ENCODE data around the gene IER5. TPM values are rescaled to one million over a fixed set of nuclear protein-coding genes. Genes with fewer than 3 reads are reported as not detected.

IER5 gene
- total and polyA plus RNA-seq, 9 of the 15 experiments (the other 6 are each of a cell fraction or from before 2014, with no cell fraction given) = 2.4 to 32.1 (median 12.0) TPM

DNA sequence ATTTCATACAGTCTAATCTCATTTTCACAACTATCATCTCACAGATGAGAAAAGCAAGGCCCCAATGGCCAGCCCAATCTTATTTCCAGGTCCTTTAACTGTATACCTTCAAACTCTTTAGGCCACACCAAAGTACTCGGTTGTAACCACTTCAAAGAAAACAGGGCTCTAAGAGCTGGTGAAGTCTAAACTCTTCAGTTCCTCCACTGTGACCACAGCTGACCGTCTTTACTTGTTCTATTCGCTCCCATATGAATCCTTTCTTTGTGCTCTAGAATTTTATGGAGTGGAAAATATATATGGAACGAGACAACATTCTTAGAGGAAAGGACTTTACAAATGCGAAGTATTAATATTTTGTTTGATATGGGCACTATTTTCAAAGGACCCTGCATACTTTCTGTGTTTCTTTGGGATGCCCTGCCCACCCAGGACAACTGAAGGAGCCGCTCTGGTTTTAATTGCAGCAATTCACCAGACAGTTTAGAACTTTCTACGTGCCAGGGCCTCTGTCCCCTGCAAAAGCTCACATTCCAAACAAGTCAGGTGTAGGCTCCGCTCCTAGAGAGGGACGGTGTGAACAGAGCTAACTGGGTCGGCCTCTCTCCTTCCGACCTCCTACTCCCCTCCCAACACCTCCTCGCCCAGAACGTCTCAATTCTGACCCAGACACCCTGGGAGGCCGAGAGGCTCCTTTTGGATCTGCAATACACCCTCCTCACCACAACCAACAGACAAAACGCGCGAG, 15.7 kb downstream of the IER5 start (continued):
- TF ChIP-seq, protein P1, sequence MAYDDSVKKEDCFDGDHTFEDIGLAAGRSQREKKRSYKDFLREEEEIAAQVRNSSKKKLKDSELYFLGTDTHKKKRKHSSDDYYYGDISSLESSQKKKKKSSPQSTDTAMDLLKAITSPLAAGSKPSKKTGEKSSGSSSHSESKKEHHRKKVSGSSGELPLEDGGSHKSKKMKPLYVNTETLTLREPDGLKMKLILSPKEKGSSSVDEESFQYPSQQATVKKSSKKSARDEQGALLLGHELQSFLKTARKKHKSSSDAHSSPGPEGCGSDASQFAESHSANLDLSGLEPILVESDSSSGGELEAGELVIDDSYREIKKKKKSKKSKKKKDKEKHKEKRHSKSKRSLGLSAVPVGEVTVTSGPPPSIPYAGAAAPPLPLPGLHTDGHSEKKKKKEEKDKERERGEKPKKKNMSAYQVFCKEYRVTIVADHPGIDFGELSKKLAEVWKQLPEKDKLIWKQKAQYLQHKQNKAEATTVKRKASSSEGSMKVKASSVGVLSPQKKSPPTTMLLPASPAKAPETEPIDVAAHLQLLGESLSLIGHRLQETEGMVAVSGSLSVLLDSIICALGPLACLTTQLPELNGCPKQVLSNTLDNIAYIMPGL (CRISPR knock-in tag; IDR thresholded peaks at IDR 0.05) = no peak
- no peak for TF ChIP-seq NFE2 (IDR thresholded peaks at IDR 0.05; ENCODE audit: low read depth)
- TF ChIP-seq PTBP1 (IDR thresholded peaks at IDR 0.05; ENCODE audit: low read depth, low read length) = 0 out of 2 replicates have a peak, but pooled peaks have one; percentile 20
- 0 out of 2 replicates have a peak, but pooled peaks have one; percentile 21 for TF ChIP-seq KAT7 (CRISPR knock-in tag; IDR thresholded peaks at IDR 0.05; ENCODE audit: borderline replicate concordance)
- no peak for TF ChIP-seq CREM (IDR thresholded peaks at IDR 0.05; ENCODE audit: low read depth)
- no peak for TF ChIP-seq MTF1 (CRISPR knock-in tag; IDR thresholded peaks at IDR 0.05; ENCODE audit: borderline replicate concordance)
- TF ChIP-seq, protein P2, sequence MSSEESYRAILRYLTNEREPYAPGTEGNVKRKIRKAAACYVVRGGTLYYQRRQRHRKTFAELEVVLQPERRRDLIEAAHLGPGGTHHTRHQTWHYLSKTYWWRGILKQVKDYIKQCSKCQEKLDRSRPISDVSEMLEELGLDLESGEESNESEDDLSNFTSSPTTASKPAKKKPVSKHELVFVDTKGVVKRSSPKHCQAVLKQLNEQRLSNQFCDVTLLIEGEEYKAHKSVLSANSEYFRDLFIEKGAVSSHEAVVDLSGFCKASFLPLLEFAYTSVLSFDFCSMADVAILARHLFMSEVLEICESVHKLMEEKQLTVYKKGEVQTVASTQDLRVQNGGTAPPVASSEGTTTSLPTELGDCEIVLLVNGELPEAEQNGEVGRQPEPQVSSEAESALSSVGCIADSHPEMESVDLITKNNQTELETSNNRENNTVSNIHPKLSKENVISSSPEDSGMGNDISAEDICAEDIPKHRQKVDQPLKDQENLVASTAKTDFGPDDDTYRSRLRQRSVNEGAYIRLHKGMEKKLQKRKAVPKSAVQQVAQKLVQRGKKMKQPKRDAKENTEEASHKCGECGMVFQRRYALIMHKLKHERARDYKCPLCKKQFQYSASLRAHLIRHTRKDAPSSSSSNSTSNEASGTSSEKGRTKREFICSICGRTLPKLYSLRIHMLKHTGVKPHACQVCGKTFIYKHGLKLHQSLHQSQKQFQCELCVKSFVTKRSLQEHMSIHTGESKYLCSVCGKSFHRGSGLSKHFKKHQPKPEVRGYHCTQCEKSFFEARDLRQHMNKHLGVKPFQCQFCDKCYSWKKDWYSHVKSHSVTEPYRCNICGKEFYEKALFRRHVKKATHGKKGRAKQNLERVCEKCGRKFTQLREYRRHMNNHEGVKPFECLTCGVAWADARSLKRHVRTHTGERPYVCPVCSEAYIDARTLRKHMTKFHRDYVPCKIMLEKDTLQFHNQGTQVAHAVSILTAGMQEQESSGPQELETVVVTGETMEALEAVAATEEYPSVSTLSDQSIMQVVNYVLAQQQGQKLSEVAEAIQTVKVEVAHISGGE (CRISPR knock-in tag; IDR thresholded peaks at IDR 0.05) = no peak
- TF ChIP-seq PHB2 (IDR thresholded peaks at IDR 0.05; ENCODE audit: low read depth) = no peak
- TF ChIP-seq ZFPM2 (CRISPR knock-in tag; IDR thresholded peaks at IDR 0.05) = peak; percentile 20; the same call in 1 of the 2 replicates
- no peak for TF ChIP-seq TRIM24 (IDR thresholded peaks at IDR 0.05)
- TF ChIP-seq TGIF2 (CRISPR knock-in tag; IDR thresholded peaks at IDR 0.05) = no peak
- TF ChIP-seq NR2C2 (CRISPR knock-in tag; IDR thresholded peaks at IDR 0.05) = 0 out of 2 replicates have a peak, but pooled peaks have one; percentile 15
- no peak for TF ChIP-seq NR2C2 (tag; IDR thresholded peaks at IDR 0.05)
- no peak for TF ChIP-seq SAFB2 (IDR thresholded peaks at IDR 0.05; ENCODE audit: borderline replicate concordance, low read depth, low read length, severe bottlenecking)
- peak in 1 of 2 experiments; percentile 29; a peak in 1 of 4 replicates for TF ChIP-seq TBL1XR1 (IDR thresholded peaks at IDR 0.05; ENCODE audit: low read length in 2 of 2)
- no peak; the same call in 1 of the 2 replicates for TF ChIP-seq KDM2B (CRISPR knock-in tag; IDR thresholded peaks at IDR 0.05)
- no peak for TF ChIP-seq KAT2B (IDR thresholded peaks at IDR 0.05; ENCODE audit: low read depth, low read length)
- TF ChIP-seq, protein P3, sequence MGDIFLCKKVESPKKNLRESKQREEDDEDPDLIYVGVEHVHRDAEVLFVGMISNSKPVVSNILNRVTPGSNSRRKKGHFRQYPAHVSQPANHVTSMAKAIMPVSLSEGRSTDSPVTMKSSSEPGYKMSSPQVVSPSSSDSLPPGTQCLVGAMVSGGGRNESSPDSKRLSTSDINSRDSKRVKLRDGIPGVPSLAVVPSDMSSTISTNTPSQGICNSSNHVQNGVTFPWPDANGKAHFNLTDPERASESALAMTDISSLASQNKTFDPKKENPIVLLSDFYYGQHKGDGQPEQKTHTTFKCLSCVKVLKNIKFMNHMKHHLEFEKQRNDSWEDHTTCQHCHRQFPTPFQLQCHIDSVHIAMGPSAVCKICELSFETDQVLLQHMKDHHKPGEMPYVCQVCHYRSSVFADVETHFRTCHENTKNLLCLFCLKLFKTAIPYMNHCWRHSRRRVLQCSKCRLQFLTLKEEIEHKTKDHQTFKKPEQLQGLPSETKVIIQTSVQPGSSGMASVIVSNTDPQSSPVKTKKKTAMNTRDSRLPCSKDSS (IDR thresholded peaks at IDR 0.05; ENCODE audit: low read depth, partially characterized antibody) = no peak
- TF ChIP-seq EP400 (IDR thresholded peaks at IDR 0.05) = no peak
- TF ChIP-seq SMAD1 (IDR thresholded peaks at IDR 0.05; ENCODE audit: low read depth, low read length, partially characterized antibody) = no peak
- TF ChIP-seq ZNF324 (CRISPR knock-in tag; IDR thresholded peaks at IDR 0.05) = no peak
- TF ChIP-seq ESRRA (IDR thresholded peaks at IDR 0.05; ENCODE audit: borderline replicate concordance, low read depth) = no peak
- TF ChIP-seq ZEB2 (IDR thresholded peaks at IDR 0.05) = no peak
